Panc1 (cell line): Measurements from ENCODE around the gene SUCLG2.

ENCODE experiments used
- SIN3A ChIP-seq: IDR thresholded peaks from 2 replicates; pipeline ENCODE4 v1.6.1; 2012; ENCODE audit warnings: low read depth, mild to moderate bottlenecking, low read length, moderate library complexity, borderline replicate concordance; ENCODE audit not compliant: insufficient read depth
- TCF7L2 ChIP-seq: IDR thresholded peaks from 2 replicates; pipeline ENCODE4 v1.6.1; 2011; ENCODE audit warnings: mild to moderate bottlenecking, low read depth, low read length, inconsistent platforms
- TF ChIP-seq, protein P1 (sequence below): fragments of 450-650 bp; IDR thresholded peaks from 2 replicates; pipeline ENCODE4 v1.5.1; 2017; ENCODE audit warnings: mild to moderate bottlenecking

DNA sequence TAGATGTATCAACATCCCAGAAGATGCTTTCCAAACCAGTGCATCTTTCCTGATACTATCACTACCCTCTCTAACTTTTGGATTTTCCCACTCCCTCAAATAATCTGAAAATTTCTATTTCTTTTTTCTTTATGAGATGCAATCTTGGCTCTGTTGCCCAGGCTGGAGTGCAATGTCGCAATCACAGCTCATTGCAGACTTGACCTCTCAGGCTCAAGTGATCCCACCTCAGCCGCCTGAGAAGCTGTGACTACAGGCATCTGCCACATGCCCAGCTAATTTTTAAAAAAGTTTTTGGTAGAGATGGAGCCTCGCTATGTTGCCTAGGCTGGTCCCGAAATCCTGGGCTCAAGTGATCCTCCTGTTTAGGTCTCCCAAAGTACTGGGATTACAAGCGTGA lies 239.7 kb downstream of the SUCLG2 start:
- TF ChIP-seq, protein P1, sequence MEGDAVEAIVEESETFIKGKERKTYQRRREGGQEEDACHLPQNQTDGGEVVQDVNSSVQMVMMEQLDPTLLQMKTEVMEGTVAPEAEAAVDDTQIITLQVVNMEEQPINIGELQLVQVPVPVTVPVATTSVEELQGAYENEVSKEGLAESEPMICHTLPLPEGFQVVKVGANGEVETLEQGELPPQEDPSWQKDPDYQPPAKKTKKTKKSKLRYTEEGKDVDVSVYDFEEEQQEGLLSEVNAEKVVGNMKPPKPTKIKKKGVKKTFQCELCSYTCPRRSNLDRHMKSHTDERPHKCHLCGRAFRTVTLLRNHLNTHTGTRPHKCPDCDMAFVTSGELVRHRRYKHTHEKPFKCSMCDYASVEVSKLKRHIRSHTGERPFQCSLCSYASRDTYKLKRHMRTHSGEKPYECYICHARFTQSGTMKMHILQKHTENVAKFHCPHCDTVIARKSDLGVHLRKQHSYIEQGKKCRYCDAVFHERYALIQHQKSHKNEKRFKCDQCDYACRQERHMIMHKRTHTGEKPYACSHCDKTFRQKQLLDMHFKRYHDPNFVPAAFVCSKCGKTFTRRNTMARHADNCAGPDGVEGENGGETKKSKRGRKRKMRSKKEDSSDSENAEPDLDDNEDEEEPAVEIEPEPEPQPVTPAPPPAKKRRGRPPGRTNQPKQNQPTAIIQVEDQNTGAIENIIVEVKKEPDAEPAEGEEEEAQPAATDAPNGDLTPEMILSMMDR: no peak
- TF ChIP-seq SIN3A (no peak), TCF7L2 (no peak)
